ENCODE results near the gene AQR. TPM values are rescaled to one million over a fixed set of nuclear protein-coding genes. Genes with fewer than 3 reads are reported as not detected.
"Not testable (repeated sequence)": the region's sequence is repeated elsewhere in the genome, so short reads cannot be mapped to it uniquely, and the experiment has no call there.

The AQR gene
- total RNA-seq, 1 donor from 2014 or later, result 38.0 TPM

DNA sequence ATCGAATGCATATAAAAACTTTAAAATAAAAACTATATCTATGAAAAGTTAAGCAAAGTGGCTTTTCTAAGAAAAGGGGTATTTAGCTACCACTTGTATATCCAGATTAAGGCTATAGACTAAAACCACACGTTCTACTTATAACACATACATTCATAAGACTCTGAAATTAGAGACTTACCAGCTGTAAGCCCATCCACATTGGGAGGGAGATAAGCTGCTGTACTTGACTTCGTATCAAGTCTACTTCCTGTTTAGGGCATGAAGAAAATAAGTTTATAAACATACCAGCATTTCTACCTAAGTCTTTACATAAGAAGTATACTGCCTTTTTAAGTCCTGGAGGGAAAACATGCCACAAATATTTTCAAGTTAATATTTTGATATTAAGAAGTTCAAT, 27.7 kb downstream of the AQR start:
- no peak for DNase-seq (ENCODE audit: extremely low spot score, unreplicated experiment)
- H3K9me3 Mint-ChIP-seq, result no peaks in the 10 kb centered on the region

DNA sequence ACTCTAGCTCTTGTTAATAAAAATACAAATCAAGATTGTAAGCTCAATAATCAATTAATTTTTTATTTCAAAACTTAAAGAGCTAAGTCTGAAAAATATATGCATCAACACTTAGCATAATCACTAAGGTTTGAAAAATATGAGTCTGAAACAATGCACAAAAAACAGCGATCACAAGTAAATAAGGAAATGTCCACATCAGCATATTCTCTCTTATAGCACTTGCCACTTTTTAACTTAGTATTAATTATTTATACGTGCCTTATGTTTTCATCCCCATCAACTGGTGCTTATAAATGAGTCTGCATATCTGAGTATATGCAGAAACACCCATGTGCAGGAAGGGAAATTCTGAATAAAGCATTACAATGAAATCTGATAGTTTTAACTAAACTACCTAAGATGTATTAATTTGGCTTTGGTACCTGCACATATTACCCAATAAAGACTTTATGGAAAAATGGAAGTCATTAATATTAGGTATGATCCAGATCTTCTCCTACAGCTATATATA, 28.3 kb downstream of the AQR start:
- H3K4me1 Mint-ChIP-seq (ENCODE audit: unreplicated experiment), result no peaks in the 10 kb centered on the region
- H3K9me3 Mint-ChIP-seq, result no peaks in the 10 kb centered on the region
- no peak overlapping the region for H3K4me3 Mint-ChIP-seq
- no peak for DNase-seq (ENCODE audit: extremely low spot score, unreplicated experiment)
- peaks cover 15% of the 10 kb centered on the region for H3K36me3 Mint-ChIP-seq
- TF ChIP-seq, protein P1, sequence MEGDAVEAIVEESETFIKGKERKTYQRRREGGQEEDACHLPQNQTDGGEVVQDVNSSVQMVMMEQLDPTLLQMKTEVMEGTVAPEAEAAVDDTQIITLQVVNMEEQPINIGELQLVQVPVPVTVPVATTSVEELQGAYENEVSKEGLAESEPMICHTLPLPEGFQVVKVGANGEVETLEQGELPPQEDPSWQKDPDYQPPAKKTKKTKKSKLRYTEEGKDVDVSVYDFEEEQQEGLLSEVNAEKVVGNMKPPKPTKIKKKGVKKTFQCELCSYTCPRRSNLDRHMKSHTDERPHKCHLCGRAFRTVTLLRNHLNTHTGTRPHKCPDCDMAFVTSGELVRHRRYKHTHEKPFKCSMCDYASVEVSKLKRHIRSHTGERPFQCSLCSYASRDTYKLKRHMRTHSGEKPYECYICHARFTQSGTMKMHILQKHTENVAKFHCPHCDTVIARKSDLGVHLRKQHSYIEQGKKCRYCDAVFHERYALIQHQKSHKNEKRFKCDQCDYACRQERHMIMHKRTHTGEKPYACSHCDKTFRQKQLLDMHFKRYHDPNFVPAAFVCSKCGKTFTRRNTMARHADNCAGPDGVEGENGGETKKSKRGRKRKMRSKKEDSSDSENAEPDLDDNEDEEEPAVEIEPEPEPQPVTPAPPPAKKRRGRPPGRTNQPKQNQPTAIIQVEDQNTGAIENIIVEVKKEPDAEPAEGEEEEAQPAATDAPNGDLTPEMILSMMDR (conservative IDR thresholded peaks at IDR 0.05), result no peak
- H3K27me3 Mint-ChIP-seq, result no peaks in the 10 kb centered on the region
- H3K27ac Mint-ChIP-seq, result no peak overlapping the region

More for the DNA sequence above, 27.7 kb downstream of the AQR start:
- Mint-ChIP-seq H3K27me3 (no peaks in the 10 kb centered on the region), H3K4me3 (no peak overlapping the region), H3K36me3 (peaks cover 15% of the 10 kb centered on the region), H3K4me1 (ENCODE audit: unreplicated experiment) (no peaks in the 10 kb centered on the region), H3K27ac (no peak overlapping the region)
- TF ChIP-seq, protein P1 (conservative IDR thresholded peaks at IDR 0.05), result no peak

DNA sequence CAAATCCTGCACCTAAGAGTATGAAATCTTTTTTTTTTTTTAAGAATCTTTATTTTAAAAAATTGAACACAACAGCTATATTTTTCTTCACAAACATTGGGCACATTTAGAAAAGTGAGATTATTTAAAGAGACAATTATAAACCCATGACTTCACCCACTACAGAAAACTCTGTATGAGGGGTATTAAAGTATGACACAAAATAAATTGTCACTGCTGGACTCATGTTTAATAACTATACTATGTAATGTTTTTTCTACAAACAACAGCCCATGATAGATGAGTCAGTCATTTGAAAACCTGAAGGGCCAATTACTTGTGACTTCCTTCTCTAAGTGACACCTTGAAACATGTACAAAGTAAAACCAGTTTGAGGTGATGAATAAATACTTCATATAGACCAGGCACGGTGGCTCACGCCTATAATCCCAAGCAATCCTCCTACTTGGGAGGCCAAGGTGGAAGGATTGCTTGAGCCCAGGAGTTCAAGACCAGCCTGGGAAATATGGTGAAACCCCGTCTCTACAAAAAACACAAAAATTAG, 36.0 kb downstream of the AQR start:
- no peaks in the 10 kb centered on the region for H3K4me1 Mint-ChIP-seq (ENCODE audit: unreplicated experiment)
- no peaks in the 10 kb centered on the region for H3K27me3 Mint-ChIP-seq
- TF ChIP-seq, protein P1 (conservative IDR thresholded peaks at IDR 0.05), result no peak
- no peaks in the 10 kb centered on the region for H3K9me3 Mint-ChIP-seq
- no peak overlapping the region for H3K4me3 Mint-ChIP-seq
- no peak overlapping the region for H3K27ac Mint-ChIP-seq
- H3K36me3 Mint-ChIP-seq, result peaks cover 32% of the 10 kb centered on the region
- DNase-seq (ENCODE audit: extremely low spot score, unreplicated experiment), result no peak

DNA sequence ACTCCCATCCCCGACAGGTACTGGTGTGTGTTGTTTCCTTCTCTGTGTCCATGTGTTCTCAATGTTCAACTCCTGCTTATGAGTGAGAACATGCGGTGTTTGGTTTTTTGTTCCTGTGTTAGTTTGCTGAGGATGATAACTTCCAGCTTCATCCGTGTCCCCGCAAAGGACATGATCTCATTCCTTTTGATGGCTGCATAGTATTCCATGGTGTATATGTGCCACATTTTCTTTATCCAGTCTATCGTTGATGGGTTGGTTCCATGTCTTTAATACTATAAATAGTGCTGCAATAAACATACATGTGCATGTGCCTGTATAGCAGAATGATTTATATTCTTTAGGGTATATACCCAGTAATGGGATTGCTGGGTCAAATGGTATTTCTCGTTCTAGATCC, 41.2 kb downstream of the AQR start:
- DNase-seq (ENCODE audit: extremely low spot score, unreplicated experiment); H3K27me3 Mint-ChIP-seq; H3K4me1 Mint-ChIP-seq (ENCODE audit: unreplicated experiment); H3K9me3 Mint-ChIP-seq; H3K27ac Mint-ChIP-seq; H3K4me3 Mint-ChIP-seq: not testable (repeated sequence)
- H3K36me3 Mint-ChIP-seq, result peaks cover 56% of the 10 kb centered on the region

DNA sequence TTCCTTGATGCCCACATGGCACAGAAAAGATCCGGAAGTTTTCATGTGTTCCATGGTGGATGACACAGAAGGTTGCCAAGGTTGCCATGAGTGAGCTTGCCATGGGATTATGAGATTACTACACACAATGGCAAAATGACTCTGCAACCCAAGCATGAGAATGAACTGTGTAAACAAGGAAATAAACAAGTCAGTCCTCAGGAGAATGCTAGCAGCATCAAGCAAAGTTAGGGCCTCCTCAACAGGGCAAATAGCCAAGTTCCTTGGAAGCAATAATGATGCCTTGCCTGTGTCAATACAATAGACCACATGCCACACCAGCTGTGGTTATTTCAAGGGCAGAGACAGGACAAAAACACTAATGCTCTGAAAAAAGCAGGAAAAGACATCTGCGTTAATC, 41.8 kb downstream of the AQR start:
- no peak for DNase-seq (ENCODE audit: extremely low spot score, unreplicated experiment)
- Mint-ChIP-seq H3K4me3 (no peak overlapping the region), H3K4me1 (ENCODE audit: unreplicated experiment) (no peaks in the 10 kb centered on the region), H3K27ac (peak overlapping the region; percentile 34), H3K9me3 (no peaks in the 10 kb centered on the region), H3K36me3 (peaks cover 55% of the 10 kb centered on the region), H3K27me3 (no peaks in the 10 kb centered on the region)
- TF ChIP-seq, protein P1 (conservative IDR thresholded peaks at IDR 0.05), result no peak

DNA sequence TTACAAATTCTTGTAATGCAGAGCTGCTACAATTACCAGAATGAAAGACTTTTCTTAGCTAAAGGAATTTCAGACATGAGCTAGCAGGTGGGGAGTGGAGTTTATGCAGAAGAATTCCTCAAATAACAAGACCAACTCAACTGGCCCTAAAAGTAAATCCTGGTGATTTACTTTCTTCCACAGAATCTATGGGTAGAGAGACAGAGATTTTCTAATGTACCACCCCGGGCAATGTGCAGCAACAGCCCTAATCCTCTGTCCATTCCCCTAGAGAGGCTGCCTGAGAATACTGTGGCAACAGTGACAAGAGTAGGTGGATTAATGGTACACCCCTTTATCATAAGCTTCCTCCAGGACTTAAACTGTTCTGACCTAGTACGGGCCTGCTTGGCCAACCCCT, 55.2 kb downstream of the AQR start:
- Mint-ChIP-seq H3K9me3 (no peaks in the 10 kb centered on the region), H3K4me3 (no peak overlapping the region), H3K36me3 (peaks cover 39% of the 10 kb centered on the region), H3K4me1 (ENCODE audit: unreplicated experiment) (no peaks in the 10 kb centered on the region), H3K27me3 (no peaks in the 10 kb centered on the region), H3K27ac (no peak overlapping the region)
- DNase-seq (ENCODE audit: extremely low spot score, unreplicated experiment), result no peak
- TF ChIP-seq, protein P1 (conservative IDR thresholded peaks at IDR 0.05), result no peak

Measured in type B pancreatic cell (in vitro differentiated cells).